Stimulated activated memory B cell treated with anti-CD40 and anti-IgM and Interleukin-4, amounts not matched to agents 10 μg/mL and 1 μg/mL and 100 μg/mL, for 72 hours (primary cell): ENCODE data around the gene SSMEM1.
"Not testable (repeated sequence)": the region's sequence is repeated elsewhere in the genome, so short reads cannot be mapped to it uniquely, and the experiment has no call there.

Experiments
- ATAC-seq: fragments of 150-1000 bp; cut with Tn5 transposase; 2 replicates; pipeline ENCODE4 v1.10.0; 2021
- H3K27ac Mint-ChIP-seq: one replicate; pipeline ENCODE4 v1.8.0; 2022; ENCODE audit warnings: mild to moderate bottlenecking, mixed read lengths
- H3K27me3 Mint-ChIP-seq: one replicate; pipeline ENCODE4 v1.8.0; 2022; ENCODE audit warnings: mixed read lengths
- H3K36me3 Mint-ChIP-seq: one replicate; pipeline ENCODE4 v1.8.0; 2022; ENCODE audit warnings: mixed read lengths
- H3K4me1 Mint-ChIP-seq: one replicate; pipeline ENCODE4 v1.8.0; 2022; ENCODE audit warnings: mixed read lengths
- H3K4me3 Mint-ChIP-seq: one replicate; pipeline ENCODE4 v1.8.0; 2022; ENCODE audit warnings: mild to moderate bottlenecking, moderate library complexity, mixed read lengths
- H3K9me3 Mint-ChIP-seq: one replicate; pipeline ENCODE4 v1.8.0; 2022; ENCODE audit warnings: mixed read lengths

The SSMEM1 gene

DNA sequence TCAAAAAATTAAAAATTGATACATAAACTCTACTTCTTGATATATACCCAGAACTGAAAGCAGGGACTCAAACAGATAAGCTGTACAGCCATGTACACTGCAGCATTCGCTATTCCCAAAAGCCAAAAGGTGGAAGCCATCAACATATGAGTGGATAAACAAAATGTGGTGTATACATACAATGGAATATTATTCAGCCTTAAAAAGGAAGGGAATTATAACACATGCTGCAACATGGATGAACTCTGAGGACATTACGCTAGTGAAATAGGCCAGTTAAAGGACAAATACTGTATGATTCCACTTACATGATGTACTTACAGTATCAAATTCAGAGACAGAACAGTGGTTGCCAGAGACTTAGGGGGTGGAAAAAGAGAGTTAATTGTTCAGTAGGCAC is 10.6 kb upstream of the SSMEM1 start:
- Mint-ChIP-seq H3K27me3 (no peaks in the 10 kb centered on the region), H3K9me3 (no peaks in the 10 kb centered on the region), H3K4me1 (no peaks in the 10 kb centered on the region), H3K4me3 (no peak overlapping the region), H3K27ac (no peak overlapping the region), H3K36me3 (peaks cover 45% of the 10 kb centered on the region)
- ATAC-seq = no peak

- peaks cover 6% of the 10 kb centered on the region for H3K4me1 Mint-ChIP-seq
- no peaks in the 10 kb centered on the region for H3K9me3 Mint-ChIP-seq
- no peaks in the 10 kb centered on the region for H3K27me3 Mint-ChIP-seq
- H3K36me3 Mint-ChIP-seq = peaks cover 36% of the 10 kb centered on the region
- no peak overlapping the region for H3K4me3 Mint-ChIP-seq
- no peak for ATAC-seq
- no peak overlapping the region for H3K27ac Mint-ChIP-seq
These were observed 5.9 kb upstream of the SSMEM1 start for GRCh38 chr7:130201796-130202195.

GRCh38 chr7:130205084-130205947 is 2.3 kb upstream of the SSMEM1 start, which contains the start of gene TMEM209:
TSS of gene TMEM209 (minus strand) at chr7:130205406. CDS start at chr7:130205375, 31 bp downstream.
- Mint-ChIP-seq H3K36me3 (peaks cover 23% of the 10 kb centered on the region), H3K4me1 (peaks cover 6% of the 10 kb centered on the region), H3K27me3 (no peaks in the 10 kb centered on the region), H3K4me3 (peak within 1 kb of the TSS; percentile 97), H3K27ac (peak within 1 kb of the TSS; percentile 98), H3K9me3 (no peaks in the 10 kb centered on the region)
- peak; percentile 98 for ATAC-seq

DNA sequence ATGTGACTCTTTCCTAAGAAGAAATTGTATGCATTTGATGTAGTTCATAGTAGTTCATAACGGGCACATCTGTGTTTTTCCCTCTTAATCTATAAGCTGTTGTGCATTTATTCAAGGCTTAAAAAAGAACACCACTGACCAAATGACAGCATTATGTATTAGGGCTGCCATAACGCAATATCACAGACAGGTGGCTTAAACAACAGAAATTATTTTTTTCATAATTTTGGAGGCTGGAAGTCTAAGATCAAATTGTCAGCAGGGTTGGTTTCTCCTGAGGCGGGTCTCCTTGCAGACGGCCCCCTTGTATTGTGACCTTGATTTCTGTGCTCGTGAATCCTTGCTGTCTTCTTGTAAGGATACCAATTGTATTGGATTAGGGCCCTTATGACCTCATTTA is 627 bp upstream of the SSMEM1 start:
- Mint-ChIP-seq H3K27me3 (peaks cover 5% of the 10 kb centered on the region), H3K9me3 (no peaks in the 10 kb centered on the region), H3K4me3 (no peak overlapping the region), H3K36me3 (peaks cover 12% of the 10 kb centered on the region), H3K27ac (no peak overlapping the region), H3K4me1 (peaks cover 6% of the 10 kb centered on the region)
- no peak for ATAC-seq

- Mint-ChIP-seq H3K4me1 (no peaks in the 10 kb centered on the region), H3K27ac (no peak overlapping the region), H3K4me3 (no peak overlapping the region), H3K27me3 (peaks cover 9% of the 10 kb centered on the region), H3K9me3 (no peaks in the 10 kb centered on the region), H3K36me3 (no peaks in the 10 kb centered on the region)
- ATAC-seq = no peak
These were observed 856 bp downstream of the SSMEM1 start for GRCh38 chr7:130208516-130208915.

GRCh38 chr7:130210181-130210935 is 2.7 kb downstream of the SSMEM1 start:
- Mint-ChIP-seq H3K4me3 (no peak overlapping the region), H3K9me3 (no peaks in the 10 kb centered on the region), H3K36me3 (no peaks in the 10 kb centered on the region), H3K27me3 (peaks cover 9% of the 10 kb centered on the region), H3K4me1 (no peaks in the 10 kb centered on the region), H3K27ac (no peak overlapping the region)
- ATAC-seq = no peak

DNA sequence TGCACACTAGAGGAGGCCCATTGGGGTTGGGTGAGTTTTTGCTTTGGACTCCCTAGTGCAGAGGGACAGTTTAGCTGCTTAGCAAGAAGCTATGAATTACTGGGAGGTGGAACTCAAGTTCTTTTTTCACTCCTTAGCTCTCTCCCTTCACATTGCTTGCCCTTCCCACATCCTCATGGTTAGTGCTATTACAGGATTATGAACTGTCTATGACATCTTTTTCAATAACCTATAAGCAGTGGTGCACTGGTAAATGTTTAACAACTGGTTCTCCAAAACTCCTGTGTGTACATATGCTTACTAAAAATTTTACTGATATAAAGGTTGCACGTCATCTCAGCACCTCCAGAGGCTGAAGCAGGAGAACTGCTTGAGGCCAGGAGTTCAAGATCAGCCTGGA is 6.2 kb downstream of the SSMEM1 start:
- no peak for ATAC-seq

GRCh38 chr7:130216025-130216424 is 8.4 kb downstream of the SSMEM1 start:
- no peaks in the 10 kb centered on the region for H3K36me3 Mint-ChIP-seq
- no peaks in the 10 kb centered on the region for H3K4me1 Mint-ChIP-seq
- no peak overlapping the region for H3K27ac Mint-ChIP-seq
- H3K9me3 Mint-ChIP-seq = no peaks in the 10 kb centered on the region
- ATAC-seq = no peak
- peaks cover 9% of the 10 kb centered on the region for H3K27me3 Mint-ChIP-seq
- H3K4me3 Mint-ChIP-seq = no peak overlapping the region

More for the DNA sequence above, 6.2 kb downstream of the SSMEM1 start:
- no peak overlapping the region for H3K4me3 Mint-ChIP-seq
- H3K27ac Mint-ChIP-seq = no peak overlapping the region
- no peaks in the 10 kb centered on the region for H3K36me3 Mint-ChIP-seq
- H3K4me1 Mint-ChIP-seq = no peaks in the 10 kb centered on the region
- peaks cover 9% of the 10 kb centered on the region for H3K27me3 Mint-ChIP-seq
- no peaks in the 10 kb centered on the region for H3K9me3 Mint-ChIP-seq

- Mint-ChIP-seq H3K4me3 (no peak overlapping the region), H3K9me3 (no peaks in the 10 kb centered on the region), H3K36me3 (no peaks in the 10 kb centered on the region), H3K4me1 (no peaks in the 10 kb centered on the region), H3K27ac (no peak overlapping the region), H3K27me3 (peaks cover 7% of the 10 kb centered on the region)
- ATAC-seq = no peak
These were observed 9.1 kb downstream of the SSMEM1 start for GRCh38 chr7:130216750-130217149.

DNA sequence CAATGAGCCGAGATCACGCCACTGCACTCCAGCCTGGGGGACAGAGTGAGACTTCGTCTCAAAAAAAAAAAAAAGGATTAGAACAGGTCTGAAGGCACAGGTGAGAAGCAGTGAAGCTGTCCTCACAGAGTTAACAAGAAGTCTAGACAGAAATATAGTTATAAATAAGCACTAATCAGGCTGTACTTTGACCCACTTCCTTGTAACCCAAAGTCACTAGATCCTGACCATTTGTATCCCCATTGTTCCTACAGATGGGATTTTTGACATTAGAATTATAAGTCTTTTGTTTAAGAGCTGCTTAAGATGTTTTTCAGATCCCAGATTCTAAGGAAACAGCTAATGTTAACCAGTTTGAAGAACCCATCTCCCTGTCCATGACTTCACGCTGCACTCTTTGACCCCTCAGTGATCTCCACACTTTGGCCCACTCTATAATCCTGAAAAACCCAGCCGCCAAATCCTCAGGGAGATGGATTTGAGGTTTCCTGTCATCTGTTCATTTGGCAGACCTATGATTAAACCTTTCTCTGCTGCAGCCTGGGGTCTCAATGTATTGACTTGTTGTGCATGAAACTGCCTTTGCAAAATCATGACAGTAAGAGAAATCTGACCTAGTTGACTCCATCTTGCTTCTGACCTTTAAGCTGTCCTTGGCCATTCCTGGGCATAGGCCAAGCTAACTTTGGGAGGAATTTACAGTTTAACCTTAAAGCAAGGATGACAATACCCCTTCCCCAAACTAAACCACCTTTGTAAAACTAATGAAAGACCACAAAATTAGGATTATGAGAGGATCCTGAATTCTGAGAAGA is 11.4 kb downstream of the SSMEM1 start:
- no peaks in the 10 kb centered on the region for H3K4me1 Mint-ChIP-seq
- H3K9me3 Mint-ChIP-seq = peaks cover 4% of the 10 kb centered on the region
- H3K36me3 Mint-ChIP-seq = no peaks in the 10 kb centered on the region
- H3K27me3 Mint-ChIP-seq = no peaks in the 10 kb centered on the region
- H3K4me3 Mint-ChIP-seq = no peak overlapping the region
- ATAC-seq = no peak
- no peak overlapping the region for H3K27ac Mint-ChIP-seq

- no peaks in the 10 kb centered on the region for H3K36me3 Mint-ChIP-seq
- no peak overlapping the region for H3K4me3 Mint-ChIP-seq
These were observed 12.2 kb downstream of the SSMEM1 start for GRCh38 chr7:130219871-130220270.

GRCh38 chr7:130221746-130222145 is 14.1 kb downstream of the SSMEM1 start:
- H3K27ac Mint-ChIP-seq = no peak overlapping the region
- no peaks in the 10 kb centered on the region for H3K4me1 Mint-ChIP-seq
- no peaks in the 10 kb centered on the region for H3K27me3 Mint-ChIP-seq
- no peak overlapping the region for H3K4me3 Mint-ChIP-seq
- no peak for ATAC-seq
- no peaks in the 10 kb centered on the region for H3K36me3 Mint-ChIP-seq
- H3K9me3 Mint-ChIP-seq = peaks cover 5% of the 10 kb centered on the region

More at GRCh38 chr7:130219871-130220270, 12.2 kb downstream of the SSMEM1 start:
- Mint-ChIP-seq H3K27ac (no peak overlapping the region), H3K9me3 (peaks cover 5% of the 10 kb centered on the region), H3K27me3 (no peaks in the 10 kb centered on the region), H3K4me1 (no peaks in the 10 kb centered on the region)
- ATAC-seq = no peak

DNA sequence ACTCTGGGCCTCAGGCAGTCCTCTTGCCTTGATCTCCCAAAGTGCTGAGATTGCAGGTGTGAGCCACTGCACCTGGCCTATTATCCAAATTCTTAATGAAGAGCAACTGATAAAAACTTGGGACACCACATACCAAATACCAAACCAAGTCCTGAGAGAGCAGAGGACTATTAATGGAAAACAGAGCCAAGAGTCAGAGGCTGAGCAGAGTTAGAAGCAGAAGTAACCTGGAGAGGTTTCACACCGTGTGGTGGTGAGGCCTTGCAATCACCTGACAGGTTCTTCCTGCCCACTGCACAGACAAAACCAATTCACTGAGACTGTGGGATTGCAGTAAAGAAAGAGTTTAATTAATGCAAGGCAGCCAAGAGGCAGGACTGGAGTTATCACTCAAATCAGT is 16.0 kb downstream of the SSMEM1 start:
- Mint-ChIP-seq H3K4me1 (no peaks in the 10 kb centered on the region), H3K9me3 (peaks cover 5% of the 10 kb centered on the region), H3K36me3 (no peaks in the 10 kb centered on the region), H3K27ac (no peak overlapping the region), H3K4me3 (no peak overlapping the region), H3K27me3 (no peaks in the 10 kb centered on the region)
- ATAC-seq = no peak

GRCh38 chr7:130224210-130224609 is 16.6 kb downstream of the SSMEM1 start:
- Mint-ChIP-seq H3K9me3 (peaks cover 5% of the 10 kb centered on the region), H3K36me3 (no peaks in the 10 kb centered on the region), H3K4me3 (no peak overlapping the region), H3K27ac (no peak overlapping the region), H3K4me1 (no peaks in the 10 kb centered on the region), H3K27me3 (no peaks in the 10 kb centered on the region)
- no peak for ATAC-seq

GRCh38 chr7:130224923-130225322 is 17.3 kb downstream of the SSMEM1 start:
- not testable (repeated sequence) for H3K4me1 Mint-ChIP-seq, ATAC-seq, H3K4me3 Mint-ChIP-seq, H3K9me3 Mint-ChIP-seq, H3K27ac Mint-ChIP-seq, H3K36me3 Mint-ChIP-seq, H3K27me3 Mint-ChIP-seq
